ENCODE measurements around the gene MAN2A2.
"Not testable (repeated sequence)": the region's sequence is repeated elsewhere in the genome, so short reads cannot be mapped to it uniquely, and the experiment has no call there.

Gene MAN2A2

GRCh38 chr15:90871139-90871715 lies 31.9 kb upstream of the MAN2A2 start:
- no peak for DNase-seq (ENCODE audit: low read depth in 2 of 2)

- no peak for DNase-seq (ENCODE audit: low read depth in 2 of 2)
Measured at GRCh38 chr15:90871716-90872485, 31.2 kb upstream of the MAN2A2 start.

- no peak for DNase-seq (ENCODE audit: low read depth in 2 of 2)
Measured at GRCh38 chr15:90872486-90873184, 30.5 kb upstream of the MAN2A2 start.

GRCh38 chr15:90873488-90873997 lies 29.6 kb upstream of the MAN2A2 start:
- no peak for DNase-seq (ENCODE audit: low read depth in 2 of 2)

GRCh38 chr15:90873998-90874605 lies 29.0 kb upstream of the MAN2A2 start:
- no peak for DNase-seq (ENCODE audit: low read depth in 2 of 2)

GRCh38 chr15:90874986-90875385 lies 28.1 kb upstream of the MAN2A2 start:
- DNase-seq (ENCODE audit: low read depth in 2 of 2), result not testable (repeated sequence)

- no peak for DNase-seq (ENCODE audit: low read depth in 2 of 2)
Measured at GRCh38 chr15:90875549-90875981, 27.5 kb upstream of the MAN2A2 start.

- no peak for DNase-seq (ENCODE audit: low read depth in 2 of 2)
Measured at GRCh38 chr15:90876046-90876445, 27.1 kb upstream of the MAN2A2 start.

GRCh38 chr15:90876512-90877170 lies 26.5 kb upstream of the MAN2A2 start:
- no peak for DNase-seq (ENCODE audit: low read depth in 2 of 2)

- DNase-seq (ENCODE audit: low read depth in 2 of 2), result no peak
Measured at GRCh38 chr15:90877315-90877714, 25.8 kb upstream of the MAN2A2 start.

GRCh38 chr15:90877996-90878395 lies 25.1 kb upstream of the MAN2A2 start:
- DNase-seq (ENCODE audit: low read depth in 2 of 2), result no peak

GRCh38 chr15:90878660-90879059 lies 24.4 kb upstream of the MAN2A2 start:
- no peak for DNase-seq (ENCODE audit: low read depth in 2 of 2)

GRCh38 chr15:90879730-90880366 lies 23.3 kb upstream of the MAN2A2 start:
- no peak for DNase-seq (ENCODE audit: low read depth in 2 of 2)

GRCh38 chr15:90880381-90881145 lies 22.5 kb upstream of the MAN2A2 start:
- no peak for DNase-seq (ENCODE audit: low read depth in 2 of 2)

- DNase-seq (ENCODE audit: low read depth in 2 of 2), result no peak
Measured at GRCh38 chr15:90881181-90881977, 21.7 kb upstream of the MAN2A2 start.

- no peak for DNase-seq (ENCODE audit: low read depth in 2 of 2)
Measured at GRCh38 chr15:90881978-90882721, 21.0 kb upstream of the MAN2A2 start.

- no peak for DNase-seq (ENCODE audit: low read depth in 2 of 2)
Measured at GRCh38 chr15:90882781-90883525, 20.1 kb upstream of the MAN2A2 start.

- no peak for DNase-seq (ENCODE audit: low read depth in 2 of 2)
Measured at GRCh38 chr15:90883526-90883975, 19.6 kb upstream of the MAN2A2 start.
